ENCODE results near the gene RETREG3.
A peak's percentile ranks its signal among the peaks of the same experiment; 100 is the strongest.

The RETREG3 gene, protein sequence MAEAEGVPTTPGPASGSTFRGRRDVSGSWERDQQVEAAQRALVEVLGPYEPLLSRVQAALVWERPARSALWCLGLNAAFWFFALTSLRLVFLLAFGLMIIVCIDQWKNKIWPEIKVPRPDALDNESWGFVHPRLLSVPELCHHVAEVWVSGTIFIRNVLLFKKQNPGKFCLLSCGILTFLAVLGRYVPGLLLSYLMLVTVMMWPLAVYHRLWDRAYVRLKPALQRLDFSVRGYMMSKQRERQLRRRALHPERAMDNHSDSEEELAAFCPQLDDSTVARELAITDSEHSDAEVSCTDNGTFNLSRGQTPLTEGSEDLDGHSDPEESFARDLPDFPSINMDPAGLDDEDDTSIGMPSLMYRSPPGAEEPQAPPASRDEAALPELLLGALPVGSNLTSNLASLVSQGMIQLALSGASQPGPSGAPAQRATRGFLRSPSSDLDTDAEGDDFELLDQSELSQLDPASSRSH

DNA sequence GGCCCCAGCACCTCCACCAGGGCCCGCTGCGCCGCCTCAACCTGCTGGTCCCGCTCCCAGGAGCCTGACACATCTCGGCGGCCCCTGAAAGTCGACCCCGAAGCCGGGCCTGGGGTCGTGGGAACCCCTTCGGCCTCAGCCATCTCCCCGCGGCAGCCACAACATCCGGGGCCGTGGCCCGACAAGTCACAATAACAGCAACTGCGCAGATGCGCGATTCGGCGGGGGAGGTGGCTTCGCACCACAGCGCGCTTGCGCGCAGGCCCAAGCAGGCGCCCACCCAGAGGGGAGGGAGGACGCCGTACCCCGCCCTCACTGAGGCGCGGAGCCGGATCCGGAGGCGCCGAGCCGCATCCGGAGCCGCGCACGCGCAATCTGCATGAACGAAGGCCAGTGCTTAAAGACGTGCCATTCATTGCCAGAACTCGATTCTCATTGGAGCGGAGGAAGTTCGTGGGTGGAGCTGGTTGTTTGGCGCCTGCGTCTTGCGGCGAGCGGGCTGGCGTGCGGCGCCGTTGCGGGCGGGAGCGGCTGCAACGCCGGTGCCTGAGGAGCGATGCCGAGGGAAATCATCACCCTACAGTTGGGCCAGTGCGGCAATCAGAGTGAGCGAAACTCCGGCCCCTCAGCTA, at the start of gene RETREG3, which contains the start of gene TUBG1:
Gene RETREG3, minus strand, starts transcription at position 193 of the 632 bp plus-strand sequence. Its CDS starts 50 bp downstream, at position 143.
Gene TUBG1, plus strand, starts transcription at position 502 of the 632 bp plus-strand sequence. Its CDS starts 55 bp downstream, at position 557.
- H3K4me3 ChIP-seq (ENCODE audit: control insufficient read depth, low read depth, low read length): peak within 1 kb of the TSS; percentile 79
- TF ChIP-seq, protein P1, sequence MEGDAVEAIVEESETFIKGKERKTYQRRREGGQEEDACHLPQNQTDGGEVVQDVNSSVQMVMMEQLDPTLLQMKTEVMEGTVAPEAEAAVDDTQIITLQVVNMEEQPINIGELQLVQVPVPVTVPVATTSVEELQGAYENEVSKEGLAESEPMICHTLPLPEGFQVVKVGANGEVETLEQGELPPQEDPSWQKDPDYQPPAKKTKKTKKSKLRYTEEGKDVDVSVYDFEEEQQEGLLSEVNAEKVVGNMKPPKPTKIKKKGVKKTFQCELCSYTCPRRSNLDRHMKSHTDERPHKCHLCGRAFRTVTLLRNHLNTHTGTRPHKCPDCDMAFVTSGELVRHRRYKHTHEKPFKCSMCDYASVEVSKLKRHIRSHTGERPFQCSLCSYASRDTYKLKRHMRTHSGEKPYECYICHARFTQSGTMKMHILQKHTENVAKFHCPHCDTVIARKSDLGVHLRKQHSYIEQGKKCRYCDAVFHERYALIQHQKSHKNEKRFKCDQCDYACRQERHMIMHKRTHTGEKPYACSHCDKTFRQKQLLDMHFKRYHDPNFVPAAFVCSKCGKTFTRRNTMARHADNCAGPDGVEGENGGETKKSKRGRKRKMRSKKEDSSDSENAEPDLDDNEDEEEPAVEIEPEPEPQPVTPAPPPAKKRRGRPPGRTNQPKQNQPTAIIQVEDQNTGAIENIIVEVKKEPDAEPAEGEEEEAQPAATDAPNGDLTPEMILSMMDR (IDR thresholded peaks at IDR 0.05; ENCODE audit: control insufficient read depth, insufficient read depth, low read depth, low read length, missing control alignments): peak; percentile 56
- peak; percentile 97 for DNase-seq (ENCODE audit: low read depth)

DNA sequence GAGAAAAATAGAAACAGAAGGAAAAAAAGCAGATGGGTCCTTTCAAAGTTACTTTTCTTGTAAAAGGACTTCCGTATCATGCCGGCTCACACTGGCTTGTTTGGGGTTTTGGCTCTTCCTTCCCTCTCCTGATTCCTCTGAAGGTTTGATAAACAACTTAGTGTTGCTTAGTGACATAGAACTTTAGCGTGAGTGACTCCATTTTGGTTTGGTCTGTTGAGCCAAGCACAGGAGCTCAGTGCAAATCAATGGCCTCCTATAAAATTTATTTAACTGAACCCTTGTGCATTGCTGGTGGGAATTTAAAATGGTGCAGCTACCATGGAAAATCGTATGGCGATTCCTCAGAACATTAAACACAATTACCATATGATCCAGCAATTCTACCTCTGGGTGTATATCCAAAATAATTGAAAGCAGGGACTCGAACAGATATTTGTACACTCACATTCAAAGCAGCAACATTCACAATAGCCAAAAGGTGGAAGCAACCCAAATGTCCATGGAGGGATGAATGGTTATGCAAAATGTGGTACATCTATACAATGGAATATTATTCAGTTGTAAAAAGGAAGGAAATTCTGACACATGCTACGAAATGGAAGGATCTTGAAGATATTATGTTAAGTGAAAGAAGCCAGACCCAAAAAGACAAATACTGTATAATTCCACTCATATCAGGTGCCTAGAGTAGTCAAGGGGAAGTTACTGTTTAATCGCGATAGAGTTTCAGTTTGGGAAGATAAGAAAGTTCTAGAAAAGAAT, 48.8 kb upstream of the RETREG3 start:
- TF ChIP-seq, protein P1 (IDR thresholded peaks at IDR 0.05; ENCODE audit: control insufficient read depth, insufficient read depth, low read depth, low read length, missing control alignments): no peak
- no peak for DNase-seq (ENCODE audit: low read depth)
- no peak overlapping the region for H3K4me3 ChIP-seq (ENCODE audit: control insufficient read depth, low read depth, low read length)

DNA sequence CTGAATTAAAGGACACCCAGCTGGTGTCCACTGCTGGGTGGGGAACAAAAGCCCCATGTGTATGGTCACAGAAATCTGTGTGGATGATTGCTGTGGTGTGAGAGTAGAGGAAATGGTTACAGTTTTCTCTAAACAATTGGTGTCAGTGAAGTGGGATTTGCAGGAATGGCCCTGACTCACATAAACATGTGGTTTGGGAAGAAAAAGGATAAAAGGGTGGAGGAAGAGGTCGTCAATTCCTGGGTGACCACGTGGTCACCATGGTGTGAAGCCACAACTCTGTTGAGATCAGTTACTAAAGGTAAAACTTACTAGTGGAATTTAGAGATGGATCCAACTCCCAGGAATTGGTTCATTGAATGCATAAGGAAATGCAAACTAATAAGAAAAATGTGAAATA, 46.4 kb upstream of the RETREG3 start:
- H3K4me3 ChIP-seq (ENCODE audit: control insufficient read depth, low read depth, low read length): no peak overlapping the region
- DNase-seq (ENCODE audit: low read depth): no peak
- TF ChIP-seq, protein P1 (IDR thresholded peaks at IDR 0.05; ENCODE audit: control insufficient read depth, insufficient read depth, low read depth, low read length, missing control alignments): no peak

DNA sequence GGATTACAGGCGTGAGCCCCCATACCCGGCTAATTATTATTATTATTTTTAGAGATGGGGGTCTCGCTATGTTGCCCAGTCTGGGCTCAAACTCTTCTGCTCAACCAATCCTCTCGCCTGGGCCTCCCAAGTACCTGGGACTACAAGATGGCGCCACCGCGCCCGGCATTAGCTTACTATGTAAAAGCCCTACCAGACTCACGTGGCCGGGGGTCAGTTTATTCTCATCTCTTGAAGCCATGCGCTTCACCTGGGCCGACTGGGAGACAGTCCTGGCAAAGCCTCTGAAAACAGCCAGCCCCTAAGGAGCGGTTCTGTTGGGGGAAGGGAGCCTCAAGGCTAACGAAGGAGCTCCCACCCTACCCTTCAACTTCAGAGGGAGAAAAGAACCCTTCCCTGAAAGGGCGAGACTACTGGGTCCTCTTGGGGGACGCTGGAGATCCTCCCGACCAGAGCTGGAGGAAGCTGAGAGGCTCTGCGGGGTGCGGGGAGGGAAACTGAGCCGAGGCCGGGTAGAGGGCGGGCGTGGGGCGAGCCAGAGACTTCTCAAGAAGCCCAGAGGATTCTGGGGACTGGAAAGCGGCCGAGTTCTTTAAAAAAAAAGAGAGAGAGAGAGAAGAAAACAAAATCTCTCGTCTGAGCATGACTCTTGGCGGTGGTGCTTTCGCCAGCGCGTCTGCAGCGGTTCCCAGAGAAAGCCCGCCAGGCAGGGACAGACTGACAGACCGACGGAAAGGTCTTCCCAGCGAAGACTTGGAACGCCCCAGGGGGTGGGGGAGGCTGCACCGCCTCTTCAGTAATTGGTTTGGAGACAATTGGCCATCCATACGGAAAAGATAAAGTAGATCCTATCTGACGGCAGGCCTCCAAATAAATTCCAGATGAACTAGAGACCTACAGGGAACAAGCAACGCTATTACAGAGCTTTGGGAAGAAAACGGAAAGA, 44.3 kb upstream of the RETREG3 start:
- H3K4me3 ChIP-seq (ENCODE audit: control insufficient read depth, low read depth, low read length): peak overlapping the region; percentile 20
- TF ChIP-seq, protein P1 (IDR thresholded peaks at IDR 0.05; ENCODE audit: control insufficient read depth, insufficient read depth, low read depth, low read length, missing control alignments): no peak
- DNase-seq (ENCODE audit: low read depth): peak; percentile 53

DNA sequence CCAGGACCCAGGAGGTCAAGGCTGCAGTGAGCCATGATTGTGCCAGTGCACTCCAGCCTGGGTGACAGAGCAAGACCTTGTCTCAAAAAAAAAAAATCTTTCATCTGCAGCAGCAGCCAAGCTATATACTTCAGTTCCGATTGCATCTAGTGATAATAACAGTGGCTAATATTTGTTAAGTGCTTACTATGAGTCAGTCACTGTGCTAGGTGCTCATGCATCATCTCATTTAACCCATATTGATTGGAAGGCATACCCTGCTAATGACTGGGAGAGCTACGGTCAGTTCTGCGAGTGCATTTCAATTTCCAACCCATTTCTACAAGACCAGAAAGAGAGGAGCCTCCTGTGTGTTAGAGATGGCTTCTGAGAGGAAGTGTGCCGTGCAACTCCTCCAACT, 42.2 kb upstream of the RETREG3 start:
- TF ChIP-seq, protein P1 (IDR thresholded peaks at IDR 0.05; ENCODE audit: control insufficient read depth, insufficient read depth, low read depth, low read length, missing control alignments): no peak
- DNase-seq (ENCODE audit: low read depth): no peak
- no peak overlapping the region for H3K4me3 ChIP-seq (ENCODE audit: control insufficient read depth, low read depth, low read length)
